Stimulated activated CD4-positive, alpha-beta T cell treated with anti-CD3 and anti-CD28 coated beads, Interleukin-4, amount 100 ng/mL, for 24 hours (primary cell): ENCODE measurements around the gene TTC7B.
"Not testable (repeated sequence)": the region's sequence is repeated elsewhere in the genome, so short reads cannot be mapped to it uniquely, and the experiment has no call there.

Experiments used
- DNase-seq: peaks from one replicate; pipeline ENCODE4 v3.0.0-alpha.2; 2020

The TTC7B gene

GRCh38 chr14:90829677-90830076 is 13.4 kb upstream of the TTC7B start:
- no peak for DNase-seq

DNA sequence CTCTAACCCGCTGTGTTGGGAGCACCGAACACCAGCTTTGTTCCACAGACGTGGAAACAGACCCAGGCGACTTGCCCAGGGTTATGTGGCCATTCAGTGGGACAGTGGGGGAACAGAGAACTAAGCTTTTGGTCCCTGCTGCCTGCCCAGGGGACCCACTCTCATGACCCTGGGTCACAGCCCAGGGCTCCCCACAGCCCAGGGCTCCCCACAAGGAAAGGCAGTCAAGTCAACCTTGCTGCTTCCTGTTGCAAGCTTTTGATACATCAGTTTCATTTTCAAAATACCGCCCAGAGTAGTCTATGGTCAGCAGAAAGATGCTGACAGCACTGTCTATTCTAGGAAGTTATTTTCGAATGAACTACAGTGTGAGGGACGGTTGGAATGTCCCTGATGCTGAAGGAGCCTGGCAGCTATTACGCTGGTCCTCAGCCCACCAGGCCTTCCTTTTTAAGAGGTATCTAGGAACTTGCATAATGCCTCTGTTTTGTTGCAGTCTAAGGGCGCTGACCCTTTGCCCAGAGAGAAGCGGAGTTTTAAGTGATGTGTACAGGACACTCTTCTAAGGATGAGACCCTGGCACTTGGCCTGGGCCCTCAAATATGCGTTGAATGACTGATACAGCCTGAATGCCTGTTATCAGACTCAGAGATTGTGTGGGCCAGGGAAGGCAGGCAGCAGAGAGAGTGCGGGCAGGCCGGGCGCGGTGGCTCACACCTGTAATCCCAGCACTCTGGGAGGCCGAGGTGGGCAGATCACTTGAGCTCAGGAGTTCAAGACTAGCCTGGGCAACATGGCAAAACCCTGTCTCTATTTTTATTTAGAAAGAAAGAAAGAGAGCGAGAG is 12.6 kb upstream of the TTC7B start:
- DNase-seq: no peak

DNA sequence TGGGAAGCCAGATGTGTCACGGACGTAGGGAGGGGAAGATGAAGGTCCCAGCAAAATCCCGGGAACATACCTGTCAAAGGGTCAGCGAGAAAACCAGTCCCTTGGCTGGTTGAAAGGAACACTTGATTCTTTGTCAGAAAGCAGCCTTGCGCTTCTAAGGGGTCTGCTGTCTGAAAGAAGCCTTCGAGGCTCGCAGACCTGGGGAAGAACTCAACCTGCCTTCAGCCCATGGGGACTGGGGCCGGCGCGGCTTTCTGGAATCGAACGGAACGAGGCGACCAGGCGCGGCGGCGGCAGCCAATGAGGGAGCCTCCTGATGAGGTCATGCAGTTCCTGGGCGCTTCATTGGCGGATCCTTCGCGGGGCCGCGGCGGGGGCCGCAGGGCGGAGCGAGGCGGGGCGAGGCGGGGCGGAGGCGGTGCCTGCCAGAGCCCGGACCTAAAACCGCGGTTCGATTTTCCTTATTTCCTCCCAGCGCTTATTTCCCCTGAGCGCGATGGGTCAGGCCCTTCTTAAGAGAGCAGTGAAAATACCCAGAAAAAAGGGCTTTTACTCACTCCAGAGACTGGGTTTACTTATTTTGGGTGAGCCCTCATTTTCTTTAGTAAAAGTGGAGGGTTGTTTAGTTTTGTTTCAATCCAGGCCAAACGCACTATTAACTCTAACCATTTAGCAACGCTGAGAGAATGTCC is 11.8 kb upstream of the TTC7B start:
- DNase-seq: peak; percentile 91

DNA sequence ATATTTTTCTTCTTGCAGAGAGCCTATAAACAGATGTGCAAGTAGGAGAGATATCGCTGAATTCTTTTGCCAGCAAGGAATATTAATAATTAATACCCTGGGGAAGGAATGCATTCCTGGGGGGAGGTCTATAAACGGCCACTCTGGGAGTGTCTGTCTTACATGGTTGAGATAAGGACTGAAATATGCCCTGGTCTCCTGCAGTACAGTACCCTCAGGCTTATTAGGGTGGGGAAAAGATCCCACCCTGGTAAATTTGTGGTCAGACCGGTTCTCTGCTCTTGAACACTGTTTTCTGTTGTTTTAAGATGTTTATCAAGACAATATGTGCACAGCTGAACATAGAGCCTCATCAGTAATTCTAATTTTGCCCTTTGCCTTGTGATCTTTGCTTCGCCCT is 7.3 kb upstream of the TTC7B start:
- not testable (repeated sequence) for DNase-seq

DNA sequence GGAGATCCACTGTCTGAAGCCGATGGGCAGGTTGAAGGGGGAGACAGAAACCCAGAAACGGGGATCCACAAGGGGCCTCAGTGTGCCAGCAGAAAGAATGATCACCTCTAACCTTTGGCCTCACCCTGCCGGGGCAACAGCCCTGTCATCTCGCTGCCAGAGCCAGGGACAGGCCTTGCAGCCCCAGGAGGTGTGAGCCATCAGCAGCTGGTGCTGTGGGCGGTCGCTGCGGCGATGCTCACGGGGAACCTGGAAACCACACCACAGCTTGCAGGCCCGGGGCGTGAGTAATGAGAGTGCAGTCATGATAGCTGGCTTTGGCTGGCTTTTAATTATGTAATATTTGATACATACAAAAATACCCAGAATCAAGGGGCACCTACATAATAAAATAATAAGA is 4.7 kb upstream of the TTC7B start:
- peak; percentile 85 for DNase-seq

- DNase-seq: no peak
Observed at GRCh38 chr14:90819734-90820393, 3.6 kb upstream of the TTC7B start.

- DNase-seq: no peak
Observed at GRCh38 chr14:90818715-90819114, 2.5 kb upstream of the TTC7B start.

GRCh38 chr14:90816681-90817436 is 629 bp upstream of the TTC7B start:
- DNase-seq: no peak

GRCh38 chr14:90815572-90815821 is 733 bp downstream of the TTC7B start:
- DNase-seq: no peak

DNA sequence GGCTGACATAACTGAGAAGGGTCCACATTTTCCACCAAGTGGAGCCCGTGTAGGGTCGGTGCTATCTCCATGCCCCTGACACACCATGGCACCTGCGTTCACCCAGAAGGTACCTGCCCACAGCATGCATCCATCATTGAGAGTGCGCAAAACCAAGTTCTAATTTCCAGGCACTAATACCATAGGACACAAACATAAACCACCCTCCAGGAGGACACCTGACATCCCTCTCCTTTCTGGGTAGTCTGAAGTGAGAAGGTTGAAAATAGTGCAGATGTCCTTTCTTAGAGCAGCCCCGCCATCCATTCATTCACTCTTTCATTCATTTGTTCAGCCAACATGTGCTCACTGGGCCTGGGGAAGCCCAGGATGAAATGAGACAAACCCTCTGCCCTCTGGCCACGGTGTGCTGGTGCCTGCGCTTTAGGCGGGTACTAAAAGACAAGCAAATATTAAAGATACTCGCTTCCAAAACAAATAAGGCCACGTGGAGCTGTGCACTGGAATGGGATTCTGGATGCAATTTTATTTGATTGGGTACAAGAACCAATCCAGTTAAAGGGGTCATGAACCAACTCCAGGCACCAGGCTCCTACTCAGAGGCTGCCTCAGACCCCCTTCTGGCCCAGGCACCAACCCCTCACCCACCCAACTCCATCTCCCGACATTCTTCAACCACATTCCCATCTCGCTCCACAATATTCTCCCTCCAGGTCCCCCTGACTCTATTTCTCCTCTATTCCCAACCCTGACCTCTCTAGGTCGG is 1.2 kb downstream of the TTC7B start:
- DNase-seq: no peak

- no peak for DNase-seq
Observed at GRCh38 chr14:90813442-90813841, 2.8 kb downstream of the TTC7B start.

DNA sequence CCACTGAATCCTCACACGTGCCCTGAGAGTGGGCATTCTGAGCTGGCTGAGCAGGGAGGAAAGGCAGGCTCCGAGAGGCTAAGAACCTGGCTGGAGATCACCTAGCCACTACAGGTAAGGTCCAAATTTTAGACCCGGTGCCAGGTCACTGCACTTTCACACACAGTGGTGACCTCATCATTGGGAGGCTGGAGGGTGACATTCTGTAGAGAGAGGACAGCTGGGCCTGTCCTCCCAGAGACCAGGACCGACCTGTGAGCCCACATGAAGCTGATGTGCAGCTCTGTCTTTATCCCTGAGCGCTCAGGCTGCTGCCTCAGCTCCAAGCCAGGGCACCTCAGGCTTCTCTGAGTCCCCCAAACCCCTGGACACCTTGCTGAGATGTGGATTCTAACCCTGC is 4.1 kb downstream of the TTC7B start:
- no peak for DNase-seq

DNA sequence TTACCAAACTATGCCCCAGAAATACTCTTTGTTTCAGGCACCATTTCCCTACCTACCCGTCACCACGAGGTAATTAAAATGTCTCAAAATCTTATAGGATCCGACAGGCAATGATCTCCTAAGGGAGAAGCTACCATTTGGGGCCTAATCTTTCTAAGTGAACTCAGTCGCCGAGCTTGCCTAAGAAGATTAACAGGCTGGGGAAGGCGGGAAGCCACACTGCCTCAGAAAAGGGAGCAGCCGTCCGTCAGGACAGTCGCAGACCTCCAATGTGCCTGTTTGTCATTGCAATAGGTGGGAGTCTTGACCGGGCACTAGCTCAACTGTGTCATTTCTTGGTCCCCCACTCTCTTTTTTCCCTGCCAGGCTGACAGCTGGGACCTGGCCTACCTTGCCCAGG is 4.6 kb downstream of the TTC7B start:
- DNase-seq: no peak

GRCh38 chr14:90810806-90811205 is 5.4 kb downstream of the TTC7B start:
- no peak for DNase-seq

DNA sequence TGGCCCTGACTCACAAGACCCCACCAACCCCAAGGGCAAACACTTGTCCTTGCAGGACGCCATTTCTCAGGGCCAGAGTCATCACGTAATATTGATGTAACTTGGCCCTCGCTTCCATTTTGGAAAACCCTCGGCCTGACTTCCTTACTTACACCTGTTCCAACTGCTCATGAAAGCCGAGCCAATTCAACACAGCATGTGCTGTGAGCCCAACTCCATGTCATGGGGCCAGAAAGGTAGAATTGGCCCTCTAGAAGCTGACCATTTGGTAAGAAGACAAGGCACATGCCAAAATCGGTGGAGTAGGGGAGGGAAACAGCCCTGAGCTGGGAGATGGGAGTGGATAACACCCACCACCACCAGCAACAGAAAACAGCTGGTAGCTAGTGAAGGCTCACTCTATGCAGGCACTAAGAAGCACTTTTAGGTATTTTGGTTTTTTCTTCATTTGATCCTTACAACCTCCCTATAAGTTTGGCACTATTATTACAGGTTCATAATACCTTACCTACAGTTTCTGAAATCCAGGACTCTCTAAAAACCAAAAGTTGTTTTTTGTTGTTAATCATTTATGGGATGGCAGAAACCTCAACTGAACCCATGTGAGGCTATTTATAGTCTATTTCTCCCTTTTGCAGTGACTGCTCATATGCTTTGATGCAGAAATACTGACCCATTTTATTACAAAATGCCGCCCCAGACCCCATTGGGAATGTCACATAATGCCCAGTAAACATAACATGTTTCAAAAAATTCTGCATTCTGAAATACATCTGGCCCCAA is 6.5 kb downstream of the TTC7B start:
- no peak for DNase-seq

- DNase-seq: no peak
Observed at GRCh38 chr14:90808759-90809529, 7.3 kb downstream of the TTC7B start.

DNA sequence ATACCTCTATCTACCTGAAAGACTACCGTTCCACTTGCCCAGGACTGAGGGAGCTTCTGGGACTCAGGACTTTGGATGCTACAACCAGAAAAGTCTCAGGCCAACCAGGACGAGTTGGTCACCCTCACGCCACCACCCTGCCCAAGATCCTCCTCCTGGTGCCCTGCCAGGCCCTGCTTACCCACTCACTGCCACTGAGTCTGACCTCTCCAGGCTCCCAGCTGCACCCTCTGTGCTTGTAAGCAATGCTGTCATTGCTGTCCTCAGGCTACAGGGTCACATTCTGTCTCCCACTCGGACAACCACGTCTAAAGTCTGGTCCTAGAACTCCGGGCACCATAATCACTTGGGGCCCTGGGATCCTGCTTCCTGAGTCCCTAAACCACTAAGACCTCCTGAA is 9.2 kb downstream of the TTC7B start:
- no peak for DNase-seq

- no peak for DNase-seq
Observed at GRCh38 chr14:90805662-90806540, 10.3 kb downstream of the TTC7B start.

GRCh38 chr14:90805084-90805391 is 11.2 kb downstream of the TTC7B start:
- no peak for DNase-seq
